ENCODE results near the gene TERB2. TPM values are rescaled to one million over a fixed set of nuclear protein-coding genes. Genes with fewer than 3 reads are reported as not detected.
"Not testable (repeated sequence)": the region's sequence is repeated elsewhere in the genome, so short reads cannot be mapped to it uniquely, and the experiment has no call there.

The TERB2 gene
- total RNA-seq = not detected

GRCh38 chr15:44956388-44956787 lies at the start of gene TERB2:
TSS of gene TERB2 (plus strand) at chr15:44956687. CDS start at chr15:44956719, 32 bp downstream.
- TF ChIP-seq CTCF (IDR thresholded peaks at IDR 0.05) = no peak

GRCh38 chr15:44909423-44909822 lies 47.1 kb upstream of the TERB2 start:
- no peak for TF ChIP-seq CTCF (IDR thresholded peaks at IDR 0.05)
- DNase-seq (ENCODE audit: low spot score) = no peak
- no peak for ATAC-seq (ENCODE audit: low FRiP score)

More at GRCh38 chr15:44956388-44956787, at the start of gene TERB2:
- no peak for DNase-seq (ENCODE audit: low spot score)
- ATAC-seq (ENCODE audit: low FRiP score) = no peak

- DNase-seq (ENCODE audit: low spot score) (no peak), ATAC-seq (ENCODE audit: low FRiP score) (no peak)
- no peak for TF ChIP-seq CTCF (IDR thresholded peaks at IDR 0.05)
These were observed 45.4 kb upstream of the TERB2 start for GRCh38 chr15:44910981-44911625.

- not testable (repeated sequence) for DNase-seq (ENCODE audit: low spot score)
These were observed 44.3 kb upstream of the TERB2 start for GRCh38 chr15:44912186-44912585.

GRCh38 chr15:44912974-44913448 lies 43.5 kb upstream of the TERB2 start:
- DNase-seq (ENCODE audit: low spot score); ATAC-seq (ENCODE audit: low FRiP score): not testable (repeated sequence)

More at GRCh38 chr15:44912186-44912585, 44.3 kb upstream of the TERB2 start:
- ATAC-seq (ENCODE audit: low FRiP score) = not testable (repeated sequence)

GRCh38 chr15:44918136-44918535 lies 38.4 kb upstream of the TERB2 start:
- ATAC-seq (ENCODE audit: low FRiP score) (no peak), DNase-seq (ENCODE audit: low spot score) (no peak)
- TF ChIP-seq CTCF (IDR thresholded peaks at IDR 0.05) = no peak

- not testable (repeated sequence) for DNase-seq (ENCODE audit: low spot score); ATAC-seq (ENCODE audit: low FRiP score)
These were observed 27.8 kb upstream of the TERB2 start for GRCh38 chr15:44928658-44929057.

- DNase-seq (ENCODE audit: low spot score); ATAC-seq (ENCODE audit: low FRiP score): not testable (repeated sequence)
These were observed 26.2 kb upstream of the TERB2 start for GRCh38 chr15:44930283-44930682.

- not testable (repeated sequence) for DNase-seq (ENCODE audit: low spot score); ATAC-seq (ENCODE audit: low FRiP score)
These were observed 1.8 kb downstream of the TERB2 start for GRCh38 chr15:44958302-44958701.

GRCh38 chr15:44968475-44968874 lies 12.0 kb downstream of the TERB2 start:
- DNase-seq (ENCODE audit: low spot score) (no peak), ATAC-seq (ENCODE audit: low FRiP score) (no peak)
- TF ChIP-seq CTCF (IDR thresholded peaks at IDR 0.05) = no peak

All from omental fat pad (tissue), 4 donors.